ENCODE results near the gene SERP2.

Gene SERP2

DNA sequence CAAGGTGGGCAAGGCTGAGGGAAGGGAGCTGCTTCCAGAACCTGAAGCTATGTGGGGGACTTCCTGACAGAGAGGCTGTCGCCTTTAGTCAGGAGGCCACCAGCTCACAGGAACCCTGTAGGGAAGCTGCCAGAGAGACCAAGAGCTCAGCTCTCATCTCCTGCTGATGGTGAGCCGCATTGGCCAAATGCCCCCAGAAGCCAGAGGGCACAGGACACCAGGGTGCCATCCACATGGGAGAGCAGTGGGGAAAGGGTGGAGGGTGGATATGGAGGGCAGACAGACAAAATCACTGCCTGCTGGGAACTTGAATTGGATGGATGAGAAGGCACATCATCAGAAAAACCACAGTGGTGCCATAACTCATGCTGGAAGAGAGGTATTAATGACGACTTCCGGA, 36.0 kb downstream of the SERP2 start:
- in situ Hi-C loops (cut with MboI; ENCODE audit: low sequenced_read_pairs) = no loop called here

DNA sequence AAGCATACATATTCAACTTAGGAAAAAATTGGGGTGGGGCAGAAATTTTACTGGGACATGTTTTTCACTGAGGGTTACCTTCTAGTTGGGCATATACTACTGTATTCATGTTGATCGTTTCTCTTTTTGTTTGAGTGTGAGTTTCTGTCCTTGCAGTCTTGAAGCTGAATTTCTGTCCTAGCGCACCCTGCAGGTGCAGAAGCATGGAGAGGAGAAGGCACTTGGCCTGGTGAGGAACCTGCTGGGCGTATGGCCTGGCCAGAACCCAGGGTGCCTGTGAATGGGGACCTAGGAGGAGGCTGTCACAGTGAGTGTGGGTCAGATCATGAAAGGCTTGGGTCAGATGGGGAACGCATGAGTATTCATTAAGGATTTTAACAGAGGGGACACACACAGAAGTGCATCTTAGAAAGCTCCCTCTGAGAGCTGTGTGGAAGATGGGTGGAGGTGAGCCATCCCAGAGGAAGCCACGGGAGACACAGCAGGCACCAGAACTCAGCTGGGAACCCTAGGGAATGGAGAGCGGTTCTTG, 36.8 kb downstream of the SERP2 start:
- in situ Hi-C loops (cut with MboI; ENCODE audit: low sequenced_read_pairs) = no loop called here

DNA sequence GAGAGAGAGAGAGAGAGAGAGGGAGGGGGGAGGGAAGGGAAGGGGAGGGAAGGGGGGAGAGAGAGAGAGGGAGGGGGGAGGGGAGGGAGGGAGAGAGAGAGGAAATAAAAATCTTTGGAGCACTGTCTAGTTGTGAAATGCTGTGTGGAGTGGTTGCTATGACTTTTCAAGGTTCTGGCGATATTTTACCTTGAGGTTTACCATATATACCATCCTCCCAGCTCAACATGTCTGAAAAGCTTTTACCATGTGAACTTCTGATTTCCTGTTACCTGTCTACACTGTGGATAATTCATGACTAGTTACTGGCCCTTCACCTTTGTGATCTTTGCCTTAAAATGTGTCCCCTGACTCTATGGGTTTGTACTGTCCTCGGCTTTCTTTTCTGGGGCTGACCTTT, 38.2 kb downstream of the SERP2 start:
- in situ Hi-C loops (cut with MboI; ENCODE audit: low sequenced_read_pairs) = no loop called here

DNA sequence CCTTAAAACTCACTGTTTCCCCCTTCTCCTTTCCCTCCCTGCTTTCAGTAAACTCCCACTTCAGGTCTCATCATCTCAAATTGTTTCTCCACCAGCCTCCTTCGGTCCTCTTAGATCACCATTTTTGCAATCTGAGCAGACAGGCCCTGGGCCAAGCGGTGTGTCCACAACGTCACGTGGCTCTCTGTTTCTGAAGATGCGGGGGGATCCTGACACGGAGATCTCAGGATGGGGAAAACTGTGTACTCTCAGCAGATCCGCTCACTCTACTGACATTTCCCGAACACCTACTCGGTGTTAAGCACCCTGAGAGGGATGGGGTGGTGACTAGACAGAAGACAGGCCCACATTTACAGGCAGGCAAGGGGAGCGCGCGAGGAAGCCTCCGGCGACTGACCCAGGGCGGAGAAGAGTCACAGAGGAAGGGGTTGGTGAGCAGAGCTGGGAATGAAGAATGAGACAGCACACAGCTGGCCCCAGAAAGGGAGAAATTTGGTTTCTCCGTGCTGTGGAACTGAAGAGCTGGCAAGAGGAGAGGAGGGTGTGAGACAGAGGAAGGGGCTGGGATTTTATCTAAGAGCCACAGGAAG, 38.8 kb downstream of the SERP2 start:
- in situ Hi-C loops (cut with MboI; ENCODE audit: low sequenced_read_pairs) = no loop called here

DNA sequence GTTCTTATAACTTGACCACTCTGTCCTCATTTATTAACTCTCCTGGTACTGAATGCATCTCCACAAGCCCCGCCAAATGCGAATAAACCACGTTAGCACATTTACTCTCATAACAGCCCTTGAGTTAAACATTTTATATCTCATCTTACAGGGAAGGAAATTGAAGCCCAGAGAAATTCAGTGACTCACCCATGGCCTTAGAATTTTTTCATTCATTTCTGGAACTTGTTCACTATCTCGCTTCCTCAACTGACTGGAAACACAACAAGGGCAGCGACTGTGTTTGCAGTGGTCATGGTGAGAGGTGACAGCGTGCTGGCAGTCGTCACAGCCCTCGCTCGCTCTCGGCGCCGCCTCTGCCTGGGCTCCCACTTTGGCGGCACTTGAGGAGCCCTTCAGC, 39.5 kb downstream of the SERP2 start:
- in situ Hi-C loops (cut with MboI; ENCODE audit: low sequenced_read_pairs) = no loop called here

DNA sequence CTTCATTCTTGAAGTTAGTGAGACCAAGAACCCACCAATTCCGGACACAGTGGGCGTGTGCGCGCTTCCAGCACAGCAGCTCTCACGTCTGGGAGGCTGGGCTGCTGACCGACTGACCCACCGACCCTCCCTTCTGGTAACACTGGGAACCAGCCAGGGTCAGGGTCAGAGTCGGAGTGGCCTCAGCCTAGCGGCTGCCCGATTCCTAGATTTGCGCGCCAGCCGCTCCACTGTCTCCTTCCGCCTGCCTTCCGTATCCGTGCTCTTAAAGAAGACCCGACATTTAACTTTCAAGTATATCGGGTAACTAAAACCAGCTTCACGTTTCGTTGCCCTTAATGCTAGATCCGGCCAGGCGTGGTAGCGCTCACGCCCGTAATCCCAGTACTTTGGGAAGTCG, 41.1 kb downstream of the SERP2 start:
- in situ Hi-C loops (cut with MboI; ENCODE audit: low sequenced_read_pairs) = no loop called here

DNA sequence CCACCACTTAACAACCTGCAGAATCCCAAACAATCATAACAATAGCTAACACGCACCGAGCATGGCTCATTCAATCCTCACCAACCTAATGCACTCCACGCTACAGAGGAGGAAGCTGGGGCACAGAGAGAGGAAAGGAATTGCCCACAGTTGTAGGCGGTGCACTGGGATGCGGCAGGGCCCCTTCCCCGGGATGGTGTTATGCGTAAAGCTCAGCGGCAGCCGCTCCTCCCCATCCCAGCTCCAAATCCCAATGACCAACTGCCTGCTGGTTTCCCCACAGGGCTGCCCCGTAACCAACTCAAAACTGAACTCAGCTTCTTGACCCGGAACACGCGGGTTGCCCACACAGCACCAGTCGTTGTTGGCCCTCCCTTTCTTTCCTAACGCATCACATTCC, 42.2 kb downstream of the SERP2 start:
- in situ Hi-C loops (cut with MboI; ENCODE audit: low sequenced_read_pairs) = no loop called here

DNA sequence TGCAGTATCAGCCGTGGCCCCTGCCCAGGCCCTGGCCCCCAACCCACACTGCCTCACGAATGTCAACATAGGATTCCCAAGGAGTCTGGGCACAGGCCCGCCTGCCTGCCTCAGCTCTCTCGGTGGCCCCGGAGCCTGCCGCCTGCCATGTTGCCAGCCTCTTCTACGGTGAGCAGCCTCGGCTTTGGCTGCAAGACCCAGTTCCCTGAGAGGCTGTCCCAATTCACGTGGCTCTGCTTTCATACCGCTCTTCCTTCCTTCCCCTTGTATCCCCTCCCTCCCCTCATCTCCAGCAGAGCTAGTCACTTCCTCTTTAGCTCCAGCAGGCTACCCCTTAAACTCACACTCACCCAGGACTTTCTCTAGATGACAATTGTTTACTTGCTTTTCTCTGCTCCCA, 42.7 kb downstream of the SERP2 start:
- in situ Hi-C loops (cut with MboI; ENCODE audit: low sequenced_read_pairs) = no loop called here

DNA sequence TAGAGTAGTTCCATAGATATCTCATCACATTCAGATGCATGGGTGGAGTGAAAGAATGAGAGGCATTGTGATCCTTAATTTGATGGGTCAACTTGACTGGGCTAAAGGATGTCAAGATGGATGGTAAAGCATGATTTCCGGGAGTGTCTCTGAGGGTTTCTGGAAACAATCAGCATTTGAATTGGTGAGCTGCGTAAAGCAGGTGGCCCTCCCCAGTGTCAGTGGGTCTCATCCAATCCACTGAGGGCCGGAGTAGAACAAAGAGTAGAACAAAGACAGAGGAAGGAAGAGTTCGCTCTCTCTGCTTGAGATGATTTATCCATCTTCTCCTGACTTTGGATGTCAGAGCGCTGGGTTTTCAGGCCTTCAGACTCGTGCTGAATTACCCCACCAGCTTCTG, 43.1 kb downstream of the SERP2 start:
- in situ Hi-C loops (cut with MboI; ENCODE audit: low sequenced_read_pairs) = no loop called here

DNA sequence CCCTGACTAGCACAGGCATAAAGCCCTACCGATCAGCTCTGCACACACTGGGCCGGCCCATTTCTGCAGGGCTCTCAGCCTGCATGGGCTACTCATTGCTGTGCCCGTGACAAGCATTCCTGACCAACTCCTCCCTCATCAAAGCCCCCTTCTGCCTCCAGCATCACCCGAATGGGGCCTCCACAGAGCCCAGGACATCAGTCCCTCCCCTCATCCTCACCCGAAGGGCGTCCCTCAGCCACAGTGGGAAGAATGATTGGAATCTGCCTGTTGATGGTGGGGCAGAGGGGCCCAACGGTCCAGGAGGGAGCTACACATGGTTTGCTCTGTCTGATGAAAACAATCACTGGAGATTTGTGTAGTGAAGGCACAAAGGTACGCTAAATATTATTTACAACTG, 43.8 kb downstream of the SERP2 start:
- in situ Hi-C loops (cut with MboI; ENCODE audit: low sequenced_read_pairs) = no loop called here

DNA sequence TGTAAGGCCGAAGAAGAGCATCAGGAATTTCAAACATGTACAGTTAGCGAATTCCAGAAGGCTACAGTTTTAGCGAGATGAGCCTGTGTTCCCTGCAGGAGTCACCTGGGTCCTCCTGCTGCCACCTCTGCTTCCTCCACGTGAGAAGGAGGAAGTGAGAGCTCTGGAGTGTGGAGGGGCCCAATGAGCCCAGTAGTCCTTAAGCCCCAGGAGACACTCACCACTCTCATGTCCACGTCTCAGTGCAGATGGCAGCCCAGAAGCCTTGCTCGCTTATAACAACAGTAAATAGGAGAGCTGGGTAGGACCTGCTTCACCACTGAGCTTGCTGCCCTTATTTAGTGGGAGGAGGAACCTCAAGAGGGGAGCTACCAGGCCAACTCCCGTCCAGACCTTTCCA, 44.3 kb downstream of the SERP2 start:
- in situ Hi-C loops (cut with MboI; ENCODE audit: low sequenced_read_pairs) = no loop called here

DNA sequence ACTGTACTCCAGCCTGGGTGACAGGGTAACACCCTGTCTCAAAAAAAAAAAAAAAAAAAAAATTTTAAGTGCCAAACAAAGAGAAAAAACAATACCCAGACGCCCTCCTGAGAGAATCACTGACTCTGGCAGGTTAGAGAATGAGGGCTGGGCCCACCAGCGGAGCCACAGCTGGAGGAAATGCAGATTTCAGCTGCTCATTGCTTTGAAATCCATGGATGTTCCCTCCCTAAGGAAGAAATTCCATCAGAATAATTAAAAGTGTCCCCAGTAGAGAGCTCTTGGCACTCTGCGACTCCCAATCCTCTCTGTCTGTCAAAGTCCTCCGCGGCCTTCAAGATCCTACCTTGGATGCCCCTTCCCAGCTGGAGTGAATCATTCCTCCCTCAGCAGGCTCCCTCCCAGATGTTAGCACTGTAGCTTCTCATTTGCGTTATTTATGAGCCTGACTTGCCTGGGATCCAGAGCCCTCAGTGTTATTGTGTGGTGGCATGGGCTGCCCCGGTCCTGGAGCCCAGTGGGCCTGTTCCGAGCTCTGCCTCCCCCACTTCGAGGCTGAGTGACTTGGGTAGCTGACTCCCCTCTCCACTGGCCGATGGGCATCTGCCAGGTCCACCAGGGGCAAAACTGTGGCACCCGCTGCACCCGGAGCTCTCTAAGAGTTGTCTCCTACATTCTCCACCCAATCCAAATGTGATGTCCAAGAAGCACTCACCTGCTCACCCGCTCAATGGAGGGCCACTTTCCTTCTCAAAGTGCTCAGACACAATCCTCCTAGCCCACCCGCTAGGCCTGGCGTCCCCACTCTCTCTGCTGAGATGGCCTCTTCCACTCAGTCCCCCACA, 47.0 kb downstream of the SERP2 start:
- in situ Hi-C loops (cut with MboI; ENCODE audit: low sequenced_read_pairs) = no loop called here

DNA sequence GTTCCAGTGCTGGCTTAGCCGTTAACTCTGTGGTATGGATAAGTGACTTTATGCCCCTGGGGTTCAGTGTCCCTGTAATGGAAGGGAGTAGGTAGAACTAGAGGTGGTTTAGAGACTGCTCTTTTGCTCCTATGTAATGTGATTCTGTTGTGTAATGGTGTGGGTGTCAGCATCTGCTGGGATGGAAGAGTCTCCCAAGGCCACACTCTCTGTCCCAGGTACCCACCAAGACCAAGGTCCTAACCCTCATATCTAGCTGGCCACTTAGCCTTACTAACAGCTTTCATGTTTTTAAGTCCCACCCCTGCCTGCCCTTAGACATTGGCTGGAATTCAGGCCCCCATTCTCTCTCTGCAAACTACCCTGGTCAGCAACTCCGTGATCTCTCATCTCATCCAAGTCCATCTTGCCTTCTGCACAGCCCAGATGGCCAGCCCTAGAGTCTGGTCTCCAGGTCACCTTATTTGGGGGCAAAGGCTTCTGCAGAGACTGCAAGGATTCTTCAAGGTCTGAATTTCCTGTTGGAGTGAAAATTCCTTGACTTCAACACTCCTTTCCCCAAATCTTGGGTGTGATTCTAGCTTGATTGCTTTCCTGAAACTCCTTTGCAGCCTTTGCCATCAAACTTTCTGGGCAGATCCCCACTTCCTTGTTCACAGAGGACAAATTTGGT, 48.4 kb downstream of the SERP2 start:
- in situ Hi-C loops (cut with MboI; ENCODE audit: low sequenced_read_pairs) = no loop called here

DNA sequence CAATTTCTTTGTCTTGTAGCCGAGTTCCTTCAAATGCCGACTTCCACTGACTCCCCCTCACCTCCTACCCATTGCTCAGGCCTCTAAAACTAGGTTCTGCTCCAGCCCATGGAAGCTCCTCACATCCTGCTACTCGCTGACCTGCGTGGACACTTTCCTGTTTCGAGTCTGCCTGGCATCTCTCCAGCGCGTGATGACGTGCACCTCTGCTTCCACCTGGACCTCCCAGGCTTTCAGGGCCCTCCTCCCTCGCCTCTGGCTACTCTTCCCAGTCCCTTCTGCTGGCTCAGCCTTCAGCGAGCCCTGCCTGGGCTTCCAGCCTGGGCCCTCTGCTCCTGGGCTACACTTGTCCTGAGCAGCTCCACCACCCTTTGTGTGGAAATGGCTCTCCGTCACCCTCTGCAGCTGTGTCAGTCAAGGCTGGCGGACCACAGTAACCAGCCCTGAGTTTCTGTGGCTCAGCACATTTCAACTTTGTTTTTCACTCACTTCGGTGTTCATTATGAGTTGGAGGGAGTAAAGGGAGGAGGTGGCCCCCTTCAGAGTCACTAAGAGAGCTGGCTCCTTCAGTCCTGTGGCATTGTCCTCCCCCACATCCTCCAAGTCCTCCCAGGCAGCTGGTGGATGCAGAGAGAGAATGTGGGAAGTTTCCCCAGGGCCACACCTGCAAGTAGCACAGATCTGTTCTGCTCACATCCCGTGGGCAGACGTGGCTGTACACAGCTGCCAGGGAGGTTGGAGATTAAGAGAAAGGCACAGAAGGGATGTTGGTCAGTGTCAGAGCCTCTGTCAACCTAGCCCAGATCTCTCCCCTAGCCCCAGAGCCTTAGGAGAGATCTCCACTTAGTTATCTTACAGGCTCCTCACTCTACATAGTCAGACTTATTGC, 49.4 kb downstream of the SERP2 start:
- in situ Hi-C loops (cut with MboI; ENCODE audit: low sequenced_read_pairs) = no loop called here

DNA sequence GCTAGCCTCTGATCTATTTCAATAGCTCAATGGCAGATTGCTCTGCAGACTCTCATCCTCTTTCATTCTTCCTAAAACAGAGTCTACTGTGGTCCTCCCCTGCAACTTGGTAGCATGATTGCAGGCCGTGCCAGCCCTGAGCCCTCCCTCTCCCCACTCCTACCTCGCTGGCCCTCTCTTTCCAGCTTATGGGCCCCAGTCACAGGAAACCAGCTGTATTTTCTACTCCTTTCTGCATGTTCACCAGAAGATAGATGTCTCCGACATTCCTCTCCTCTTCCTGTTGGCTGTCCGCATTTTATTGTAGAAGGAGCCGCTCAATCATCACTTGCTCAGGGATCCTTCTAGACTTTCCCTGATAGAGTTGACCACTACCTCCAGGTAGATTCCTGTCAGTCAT, 50.2 kb downstream of the SERP2 start:
- in situ Hi-C loops (cut with MboI; ENCODE audit: low sequenced_read_pairs) = no loop called here

DNA sequence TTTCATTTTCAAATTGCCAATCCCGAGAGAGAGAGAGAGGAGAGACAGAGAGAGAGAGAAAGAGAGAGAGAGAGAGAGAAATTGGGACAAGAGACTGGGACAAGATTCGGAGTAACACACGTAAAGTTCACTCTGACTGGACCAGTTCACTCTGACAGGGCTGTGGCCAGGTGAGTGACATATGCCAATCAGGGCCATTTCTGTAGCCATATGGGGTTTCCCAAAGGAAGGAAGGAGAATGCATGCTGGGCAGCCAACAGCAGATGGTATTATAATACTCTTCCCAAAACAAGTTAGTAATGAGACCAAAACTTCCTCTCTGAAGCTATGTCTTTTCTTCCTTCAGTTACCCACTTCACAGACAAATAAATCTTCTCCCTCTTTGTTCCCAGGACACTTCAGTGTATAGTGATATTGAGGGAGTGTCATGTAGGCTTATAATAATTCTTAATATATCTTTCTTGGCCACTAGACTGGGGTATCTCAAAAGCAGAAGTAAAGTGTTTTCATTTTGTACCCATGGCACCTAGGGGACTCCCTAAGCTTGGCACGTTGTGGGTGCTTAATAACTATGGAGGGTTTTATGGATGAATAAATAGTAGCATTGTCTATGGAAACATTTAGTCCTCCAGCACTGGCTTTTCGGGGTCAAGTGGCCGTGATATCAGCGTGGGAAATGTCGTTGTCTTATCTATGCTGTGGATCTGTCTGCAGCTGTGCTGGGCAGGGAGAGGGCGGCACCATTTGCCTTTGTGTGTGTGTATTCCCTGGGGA, 51.6 kb downstream of the SERP2 start:
- in situ Hi-C loops (cut with MboI; ENCODE audit: low sequenced_read_pairs) = loop anchor here (25.0 kb wide), 1 partner anchor 363 kb away; no protein-coding TSS in a partner anchor

DNA sequence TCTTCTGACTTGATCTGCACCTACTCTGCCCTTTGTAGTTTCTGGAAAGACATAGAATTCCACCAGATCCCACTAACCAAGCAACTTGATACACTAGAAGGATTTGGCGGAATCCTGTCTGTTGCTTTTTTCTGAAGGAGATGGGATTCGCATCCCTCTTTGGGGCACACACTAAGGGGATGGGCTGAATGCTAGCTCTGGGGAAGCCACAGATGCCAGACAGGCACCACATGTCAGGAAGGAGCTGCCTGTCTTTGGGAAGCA, 52.1 kb downstream of the SERP2 start:
- in situ Hi-C loops (cut with MboI; ENCODE audit: low sequenced_read_pairs) = loop anchor here (25.0 kb wide), 1 partner anchor 363 kb away; no protein-coding TSS in a partner anchor

DNA sequence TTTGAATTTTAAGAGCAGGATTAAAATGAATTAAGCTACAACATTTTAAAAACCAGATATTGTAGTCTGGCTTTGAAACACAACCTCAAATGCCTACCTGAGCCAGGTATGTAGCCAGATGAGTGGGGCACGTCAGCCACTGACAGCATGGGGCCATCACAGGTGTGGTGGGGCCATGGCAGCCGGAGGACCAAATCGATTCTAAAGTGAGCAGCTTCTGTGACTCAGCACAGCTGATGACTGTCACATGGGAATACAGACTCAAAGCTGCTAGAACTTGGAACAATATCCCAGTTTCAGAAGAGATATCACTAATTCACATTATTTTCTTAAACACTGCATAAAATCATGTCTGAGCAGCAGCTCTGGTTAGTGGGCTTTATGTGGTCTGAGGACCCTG, 52.8 kb downstream of the SERP2 start:
- in situ Hi-C loops (cut with MboI; ENCODE audit: low sequenced_read_pairs) = loop anchor here (25.0 kb wide), 1 partner anchor 364 kb away; no protein-coding TSS in a partner anchor

DNA sequence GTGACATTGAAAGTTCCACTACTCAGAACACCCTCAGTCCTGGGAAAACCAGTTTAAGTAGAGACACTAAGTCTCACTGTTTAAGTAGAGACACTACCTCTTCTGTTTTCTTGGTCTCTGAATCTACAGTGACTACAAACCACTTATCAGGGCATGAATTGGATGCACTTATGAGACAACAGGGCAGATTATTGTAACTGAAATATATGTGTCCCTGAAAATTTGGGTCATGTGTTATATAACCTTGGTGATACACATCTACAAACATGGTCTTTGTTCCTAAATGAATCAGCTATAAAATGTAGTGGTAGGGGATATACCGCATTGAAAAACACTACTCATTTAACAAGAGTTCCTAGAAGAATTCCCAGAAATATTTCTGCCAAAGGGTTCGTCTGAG, 55.7 kb downstream of the SERP2 start:
- in situ Hi-C loops (cut with MboI; ENCODE audit: low sequenced_read_pairs) = loop anchor here (25.0 kb wide), 1 partner anchor 367 kb away; no protein-coding TSS in a partner anchor

DNA sequence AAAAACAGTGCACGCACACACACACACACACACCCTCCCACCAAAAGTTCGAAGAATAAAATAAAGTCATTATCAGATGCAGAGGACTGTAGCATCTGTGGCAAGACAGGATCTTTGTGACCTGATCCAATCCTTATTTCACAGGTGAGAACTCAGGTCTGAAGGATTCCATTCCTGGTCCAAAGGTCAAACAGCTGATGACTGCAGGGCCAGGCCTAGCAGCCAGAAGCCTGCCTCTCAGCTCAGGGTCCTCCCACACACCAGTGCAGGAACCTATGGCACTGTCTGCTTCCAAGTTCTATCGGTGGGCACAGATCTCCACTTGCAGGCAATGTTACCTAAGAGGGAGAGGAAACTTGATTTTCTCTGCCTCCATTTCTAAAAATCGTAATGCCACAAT, 57.5 kb downstream of the SERP2 start:
- in situ Hi-C loops (cut with MboI; ENCODE audit: low sequenced_read_pairs) = loop anchor here (25.0 kb wide), 1 partner anchor 369 kb away; no protein-coding TSS in a partner anchor
